ENCODE results near the gene CHP1. TPM values are rescaled to one million over a fixed set of nuclear protein-coding genes. Genes with fewer than 3 reads are reported as not detected.
"Not testable (repeated sequence)": the region's sequence is repeated elsewhere in the genome, so short reads cannot be mapped to it uniquely, and the experiment has no call there.

The CHP1 gene
- total and polyA plus RNA-seq, 9 of the 15 experiments (the other 6 are each of a cell fraction or from before 2014, with no cell fraction given) = 31.7 to 83.4 (median 67.6) TPM

GRCh38 chr15:41292521-41292920 lies 61.5 kb downstream of the CHP1 start:
- WGBS (ENCODE audit: insufficient coverage, low coverage, missing lambda C conversion rate) = 46% methylated on average over 1 of the region's 1 CpG
- H3K9me3 ChIP-seq (replicated peaks; ENCODE audit: control insufficient read depth, insufficient read depth, low read depth, low read length) = no peaks in the 10 kb centered on the region
- no peaks in the 10 kb centered on the region; the same call in 1 of the 2 replicates for H4K20me1 ChIP-seq (replicated peaks; ENCODE audit: control insufficient read depth, insufficient read depth, low read length)
- peaks cover 74% of the 10 kb centered on the region for H3K36me3 ChIP-seq (ENCODE audit: control insufficient read depth, insufficient read depth, low read length)
- H3K9me1 ChIP-seq (ENCODE audit: control insufficient read depth, insufficient read depth, low read length) = no peaks in the 10 kb centered on the region
- peaks cover 22% of the 10 kb centered on the region for H3K79me2 ChIP-seq (ENCODE audit: control insufficient read depth, insufficient read depth, low read length)
- H3K4me1 ChIP-seq (replicated peaks in 1 of 2; ENCODE audit: control insufficient read depth in 2 of 2, insufficient read depth in 2 of 2, low read length in 2 of 2) = no peaks in the 10 kb centered on the region; a peak in 1 of 5 replicates
- no peak overlapping the region for H2AFZ ChIP-seq (ENCODE audit: low read depth, low read length)
- in situ Hi-C loops (cut with MboI) = no loop called here
- no peak overlapping the region for H3K27ac ChIP-seq (ENCODE audit: extremely low read depth, low read depth, low read length)
- TF ChIP-seq SNRNP70 (optimal IDR thresholded peaks at IDR 0.05; ENCODE audit: low read depth, low read length) (no peak), CEBPB (tag; IDR thresholded peaks at IDR 0.05) (no peak), RBBP5 (IDR thresholded peaks at IDR 0.05; ENCODE audit: borderline replicate concordance, insufficient read depth, low read length, poor library complexity, severe bottlenecking) (no peak), SP1 (CRISPR knock-in tag; IDR thresholded peaks at IDR 0.05) (no peak), ZNF655 (CRISPR knock-in tag; IDR thresholded peaks at IDR 0.05) (no peak), ZFP91 (CRISPR knock-in tag; IDR thresholded peaks at IDR 0.05) (no peak), FOS (IDR thresholded peaks at IDR 0.05; ENCODE audit: extremely low read depth, insufficient read length) (no peak), CBX2 (IDR thresholded peaks at IDR 0.05; ENCODE audit: insufficient read depth, low read length, poor library complexity, severe bottlenecking) (no peak), ZFP30 (CRISPR knock-in tag; IDR thresholded peaks at IDR 0.05; ENCODE audit: borderline replicate concordance) (no peak), ZNF561 (CRISPR knock-in tag; conservative IDR thresholded peaks at IDR 0.05) (no peak), RFX5 (IDR thresholded peaks at IDR 0.05; ENCODE audit: low read depth, low read length) (no peak), ESRRB (CRISPR knock-in tag; IDR thresholded peaks at IDR 0.05; ENCODE audit: borderline replicate concordance) (no peak), NONO (IDR thresholded peaks at IDR 0.05; ENCODE audit: low read depth in 2 of 2, low read length in 1 of 2) (no peak)
- ChIA-PET CTCF (ENCODE audit: low intra/inter-chr PET ratio) (no interaction called here), POLR2A (no interaction called here)
- DNase-seq (ENCODE audit: extremely low read depth in 1 of 4, low spot score in 3 of 4) (no peak), ATAC-seq (no peak), FAIRE-seq (no peak)
- H3K9ac ChIP-seq (ENCODE audit: insufficient read depth in 1 of 2, low read depth in 2 of 2, low read length in 2 of 2) = peak overlapping the region in 1 of 2 experiments; percentile 26; a peak in 1 of 4 replicates
- intact Hi-C loops (cut with micrococcal nuclease) = no loop called here
- H3K4me2 ChIP-seq (ENCODE audit: insufficient read depth, low read length) = no peak overlapping the region
- no TSS peak for BruUV-seq (replicated peaks)
- no peak overlapping the region for H3K4me3 ChIP-seq
- no peaks in the 10 kb centered on the region for H3K27me3 ChIP-seq (ENCODE audit: control insufficient read depth in 2 of 2, insufficient read depth in 2 of 2, low read length in 2 of 2)

GRCh38 chr15:41301139-41301538 lies 70.1 kb downstream of the CHP1 start:
- H3K4me3 ChIP-seq; DNase-seq (ENCODE audit: extremely low read depth in 1 of 4, low spot score in 3 of 4); intact Hi-C loops (cut with micrococcal nuclease); FAIRE-seq; H3K9me3 ChIP-seq (replicated peaks; ENCODE audit: control insufficient read depth, insufficient read depth, low read depth, low read length); H3K79me2 ChIP-seq (ENCODE audit: control insufficient read depth, insufficient read depth, low read length); H3K9ac ChIP-seq (ENCODE audit: insufficient read depth in 1 of 2, low read depth in 2 of 2, low read length in 2 of 2); CTCF ChIA-PET (ENCODE audit: low intra/inter-chr PET ratio); H3K27ac ChIP-seq (ENCODE audit: extremely low read depth, low read depth, low read length); H3K4me1 ChIP-seq (replicated peaks in 1 of 2; ENCODE audit: control insufficient read depth in 2 of 2, insufficient read depth in 2 of 2, low read length in 2 of 2); H4K20me1 ChIP-seq (replicated peaks; ENCODE audit: control insufficient read depth, insufficient read depth, low read length); H2AFZ ChIP-seq (ENCODE audit: low read depth, low read length); H3K9me1 ChIP-seq (ENCODE audit: control insufficient read depth, insufficient read depth, low read length); H3K27me3 ChIP-seq (ENCODE audit: control insufficient read depth in 2 of 2, insufficient read depth in 2 of 2, low read length in 2 of 2); in situ Hi-C loops (cut with MboI); BruUV-seq (replicated peaks); H3K4me2 ChIP-seq (ENCODE audit: insufficient read depth, low read length); ATAC-seq: not testable (repeated sequence)
- POLR2A ChIA-PET = interaction anchor here (0.8 to 1.6 kb wide), 3 partner anchors 9 to 69 kb away, joined by 3 to 5 read pairs (median 4); partner anchors contain the start of genes NUSAP1 and OIP5
- WGBS (ENCODE audit: insufficient coverage, low coverage, missing lambda C conversion rate) = 94% methylated on average over 2 of the region's 2 CpGs
- peaks cover 65% of the 10 kb centered on the region; the same call in 1 of the 3 replicates for H3K36me3 ChIP-seq (ENCODE audit: control insufficient read depth, insufficient read depth, low read length)

All from K562 (cell line).